ENCODE results near the gene DIP2C. TPM values are rescaled to one million over a fixed set of nuclear protein-coding genes. Genes with fewer than 3 reads are reported as not detected.

The DIP2C gene
- total RNA-seq, 1 donor from 2014 or later, result 0.53 TPM

- Histone ChIP-seq H3K27me3 (ENCODE audit: control insufficient read depth, insufficient read depth, low read length) (no peaks in the 10 kb centered on the region), H3K4me3 (ENCODE audit: low read depth, low read length) (no peak overlapping the region), H3K36me3 (ENCODE audit: control insufficient read depth, insufficient read depth, low read length) (no peaks in the 10 kb centered on the region)
- no peak for FAIRE-seq
- no peak for TF ChIP-seq CTCF (IDR thresholded peaks at IDR 0.05; ENCODE audit: insufficient read depth, low read length, severe bottlenecking)
- no peak for DNase-seq (ENCODE audit: low read depth)
Observed at GRCh38 chr10:224571-224970, 464.9 kb downstream of the DIP2C start.

Other genes starting within 250 kb of the DIP2C start
- 31.1 and 41.5 TPM in 2 replicates for gene LARP4B, start 242.0 kb upstream of the DIP2C start, total RNA-seq

Measured in bronchial epithelial cell (primary cell).